Measurements from ENCODE around the gene ATP13A3.

ATP13A3 gene

GRCh38 chr3:194431554-194431953, 55.2 kb downstream of the ATP13A3 start:
- no peak for DNase-seq

DNA sequence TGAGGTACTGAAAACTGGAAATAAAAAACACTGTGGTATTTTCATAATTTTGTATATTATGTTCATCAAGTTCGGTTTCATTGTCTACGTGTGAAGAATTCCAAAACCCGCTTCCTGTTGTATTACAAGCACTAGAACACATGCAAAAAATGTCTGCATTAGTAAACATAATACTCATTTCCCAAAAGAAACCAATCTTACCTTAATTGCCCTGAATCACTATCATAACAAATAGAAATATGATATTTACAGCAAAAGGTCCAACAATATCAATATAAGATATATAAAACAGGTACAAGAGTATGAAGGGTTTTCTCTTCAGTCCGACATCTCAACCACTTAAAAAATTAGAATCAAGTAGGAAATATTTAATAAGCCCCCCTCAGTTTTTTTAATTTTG, 61.4 kb downstream of the ATP13A3 start:
- DNase-seq = no peak

DNA sequence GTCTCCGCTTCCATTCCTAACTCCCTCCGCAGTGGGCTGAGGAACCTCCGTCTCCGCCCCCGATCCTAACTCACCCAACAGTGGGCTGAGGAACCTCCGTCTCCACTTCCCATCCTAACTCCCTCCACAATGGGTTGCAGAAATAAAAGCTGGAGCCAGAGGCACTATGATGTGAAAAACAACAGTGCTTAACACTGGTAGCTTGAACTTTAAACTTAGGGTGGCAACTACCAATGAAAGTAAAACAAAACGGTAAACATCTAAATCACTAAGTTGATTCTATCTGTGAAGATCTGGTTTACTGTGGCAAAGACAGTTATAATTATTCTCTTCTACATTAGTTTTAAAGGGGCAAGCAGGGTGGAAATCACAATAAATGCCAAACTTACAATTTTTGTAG, 61.8 kb downstream of the ATP13A3 start:
- no peak for DNase-seq

GRCh38 chr3:194424373-194424772, 62.4 kb downstream of the ATP13A3 start:
- no peak for DNase-seq

GRCh38 chr3:194423317-194423716, 63.5 kb downstream of the ATP13A3 start:
- no peak for DNase-seq

GRCh38 chr3:194422188-194422587, 64.6 kb downstream of the ATP13A3 start:
- no peak for DNase-seq

DNA sequence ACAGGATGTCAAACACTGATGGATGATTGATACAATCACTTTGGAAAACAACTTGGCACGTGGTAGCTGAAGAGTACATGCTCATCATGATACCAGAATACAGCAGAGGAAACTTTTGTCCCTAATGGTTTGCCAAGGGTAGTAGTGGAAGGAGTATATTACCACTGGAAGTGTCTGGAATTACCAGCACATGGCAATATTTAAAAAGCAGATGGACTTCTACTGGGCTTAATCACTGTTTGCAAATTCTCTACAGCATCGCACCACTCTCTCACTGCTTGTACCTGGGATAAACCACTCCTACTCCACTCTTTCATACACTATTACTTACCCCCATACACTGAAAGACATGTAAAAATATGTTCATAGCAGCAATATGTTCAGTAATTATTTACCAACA, 68.1 kb downstream of the ATP13A3 start:
- DNase-seq = no peak

DNA sequence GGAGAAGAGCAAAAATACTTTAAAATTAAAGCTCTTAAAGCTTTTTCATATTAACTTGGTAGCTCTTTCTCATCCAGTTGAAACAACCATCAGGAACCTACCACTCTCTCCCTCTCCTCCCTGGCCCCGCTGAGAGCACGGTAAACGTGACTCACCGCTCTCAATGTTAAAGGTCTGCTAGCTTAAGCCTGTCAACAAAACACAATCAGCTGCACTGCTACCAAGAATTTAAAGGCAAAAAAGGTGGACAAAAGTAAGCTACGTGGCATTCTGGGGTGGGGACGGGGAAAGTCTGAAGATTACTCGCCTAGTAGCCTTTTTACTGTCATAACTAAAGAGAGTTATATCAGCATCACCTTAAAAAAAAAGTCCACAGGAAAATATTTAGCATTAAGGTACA, 79.4 kb downstream of the ATP13A3 start:
- no peak for DNase-seq

DNA sequence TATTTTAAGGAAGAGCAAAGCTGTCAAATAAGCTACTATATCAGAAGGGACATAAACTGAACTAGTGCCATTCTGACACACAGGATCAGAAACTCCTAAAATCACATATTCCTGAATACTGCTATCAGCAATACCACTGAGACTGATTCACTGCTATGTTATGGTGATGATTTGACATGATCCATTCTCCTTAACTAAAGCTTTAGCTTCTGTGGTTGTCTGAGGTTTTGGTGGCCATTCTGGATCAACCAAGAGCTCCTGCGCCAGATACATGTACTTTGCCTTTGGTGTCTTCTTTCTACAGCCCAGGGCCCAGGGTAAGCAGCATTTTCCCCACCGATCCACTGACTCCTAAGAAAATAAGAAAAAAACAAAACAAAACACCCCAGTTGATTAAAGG, 81.0 kb downstream of the ATP13A3 start:
- DNase-seq = no peak

GRCh38 chr3:194404365-194405140, 82.2 kb downstream of the ATP13A3 start:
- DNase-seq = peak; percentile 66

GRCh38 chr3:194401868-194402329, 84.9 kb downstream of the ATP13A3 start:
- DNase-seq = no peak

DNA sequence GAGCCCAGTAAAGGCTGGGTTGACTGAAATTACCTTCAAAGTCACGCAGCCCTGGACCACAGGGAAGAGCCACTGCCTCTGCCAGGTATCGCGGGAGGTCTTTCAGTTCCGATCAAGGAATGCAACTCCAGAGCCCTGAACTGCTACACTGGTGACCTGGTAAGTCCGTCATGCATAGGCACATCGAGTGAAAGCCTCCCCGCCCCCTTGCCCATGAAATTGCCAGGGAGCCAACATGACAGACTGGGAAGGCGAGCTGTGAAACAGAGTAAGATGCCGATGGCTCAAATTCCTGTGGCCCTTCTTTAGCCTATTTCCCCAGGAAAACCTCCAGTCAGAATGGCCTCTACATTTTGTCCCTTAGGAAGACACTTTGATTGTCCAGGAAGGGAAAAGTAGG, 85.5 kb downstream of the ATP13A3 start:
- DNase-seq = no peak

DNA sequence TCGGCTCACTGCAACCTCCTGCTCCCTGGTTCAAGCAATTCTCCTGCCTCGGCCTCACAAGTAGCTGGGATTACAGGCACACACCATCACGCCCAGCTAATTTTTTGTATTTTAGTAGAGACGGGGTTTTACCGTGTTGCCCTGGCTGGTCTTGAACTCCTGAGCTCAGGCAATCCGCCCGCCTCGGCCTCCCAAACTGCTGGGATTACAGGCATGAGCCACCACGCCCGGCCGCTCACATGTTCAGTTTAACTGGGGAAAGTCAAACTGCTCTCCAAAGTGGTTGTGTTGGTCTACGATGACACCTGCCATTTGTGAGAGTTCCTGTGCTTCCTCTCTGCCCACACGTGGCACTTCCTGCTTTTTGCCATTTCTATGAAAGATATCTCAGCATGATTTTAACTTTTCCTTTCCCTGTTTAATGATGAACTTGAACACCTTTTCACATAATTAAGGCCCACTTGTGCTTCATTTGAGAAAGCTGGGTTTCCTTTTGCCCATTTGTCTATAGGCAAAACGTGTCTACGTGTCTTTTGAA, 86.9 kb downstream of the ATP13A3 start:
- DNase-seq = no peak

DNA sequence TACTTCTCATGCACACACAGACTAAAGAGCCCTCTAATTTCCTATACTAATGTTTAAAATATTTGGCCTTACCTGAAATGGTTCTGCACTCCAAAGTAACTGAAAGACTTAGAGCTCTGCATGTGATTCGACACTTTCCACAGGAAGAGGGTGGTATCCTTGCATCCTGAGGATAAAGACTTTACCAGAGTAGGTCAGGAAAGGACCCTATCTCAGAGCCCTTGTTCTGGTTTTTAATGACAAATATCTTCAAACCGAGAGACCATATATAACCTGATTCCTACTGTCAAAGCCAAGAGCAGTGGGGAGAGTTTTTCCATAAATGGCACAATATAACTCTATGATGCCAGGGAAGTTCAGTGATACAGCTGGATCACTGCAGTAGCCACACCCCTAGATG, 87.6 kb downstream of the ATP13A3 start, which contains the start of gene GP5:
Gene GP5 (minus strand): TSS at position 101 of the 400 bp plus-strand sequence. CDS start 984 bp downstream, outside the sequence.
- no peak for DNase-seq

- no peak for DNase-seq
Observed at GRCh38 chr3:194397757-194398312, 89.0 kb downstream of the ATP13A3 start.

DNA sequence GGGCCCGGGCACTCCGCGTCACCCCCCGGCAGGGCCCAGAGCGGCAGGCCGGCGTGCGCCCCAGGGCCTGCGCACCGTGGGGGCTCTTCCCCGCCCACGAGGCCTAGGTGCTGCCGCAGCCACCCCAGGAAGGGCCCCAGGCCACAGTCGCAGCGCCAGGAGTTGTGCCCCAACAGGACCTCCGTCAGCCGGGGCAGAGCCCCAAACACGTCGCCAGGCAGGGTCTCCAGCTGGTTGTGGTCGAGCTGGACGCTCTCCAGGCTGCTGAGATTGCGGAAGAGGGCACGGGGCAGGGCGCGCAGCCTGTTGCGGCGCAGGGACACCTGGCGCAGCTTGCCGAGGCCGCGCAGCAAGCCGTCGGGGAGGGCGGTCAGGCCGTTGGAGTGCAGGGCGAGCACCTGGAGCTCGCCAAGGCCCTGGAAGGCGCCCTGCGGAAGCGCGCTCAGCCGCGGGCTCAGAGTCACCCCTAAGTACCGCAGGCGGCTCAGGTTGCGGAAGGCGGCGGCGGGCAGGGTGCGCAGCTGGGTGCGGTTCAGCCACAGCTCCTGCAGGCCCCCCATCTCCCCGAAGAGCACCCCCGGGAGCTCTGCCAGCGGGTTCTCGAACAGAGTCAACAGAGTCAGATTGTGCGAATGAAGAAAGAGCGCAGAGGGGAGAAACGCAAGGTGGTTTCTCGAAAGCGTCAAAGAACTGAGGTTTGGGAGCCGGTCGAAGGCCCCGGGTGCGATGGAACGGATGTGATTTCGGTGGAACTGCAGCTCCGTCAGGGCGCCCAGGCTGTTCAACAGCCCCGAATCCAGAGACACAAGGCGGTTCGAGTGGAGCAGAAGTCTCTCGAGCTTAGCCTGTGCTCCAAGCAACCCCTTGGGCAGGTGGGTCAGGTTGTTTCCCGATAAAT, 89.7 kb downstream of the ATP13A3 start:
- no peak for DNase-seq

DNA sequence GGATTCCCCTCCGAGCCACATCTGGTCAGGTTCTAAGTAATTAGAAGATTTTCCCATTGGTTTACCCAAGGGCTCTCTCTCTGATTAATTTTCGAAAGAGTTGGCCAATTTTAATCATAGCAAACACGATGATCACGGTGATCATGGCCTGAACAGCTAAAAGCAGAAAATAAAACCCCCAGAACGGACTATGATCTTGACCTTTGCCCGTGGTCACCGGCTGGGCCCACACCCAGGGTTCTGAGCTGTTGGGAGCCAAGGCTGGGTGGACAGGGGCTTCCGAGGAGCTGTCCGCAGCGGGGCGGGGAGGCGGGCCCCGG, 90.3 kb downstream of the ATP13A3 start:
- DNase-seq = no peak

DNA sequence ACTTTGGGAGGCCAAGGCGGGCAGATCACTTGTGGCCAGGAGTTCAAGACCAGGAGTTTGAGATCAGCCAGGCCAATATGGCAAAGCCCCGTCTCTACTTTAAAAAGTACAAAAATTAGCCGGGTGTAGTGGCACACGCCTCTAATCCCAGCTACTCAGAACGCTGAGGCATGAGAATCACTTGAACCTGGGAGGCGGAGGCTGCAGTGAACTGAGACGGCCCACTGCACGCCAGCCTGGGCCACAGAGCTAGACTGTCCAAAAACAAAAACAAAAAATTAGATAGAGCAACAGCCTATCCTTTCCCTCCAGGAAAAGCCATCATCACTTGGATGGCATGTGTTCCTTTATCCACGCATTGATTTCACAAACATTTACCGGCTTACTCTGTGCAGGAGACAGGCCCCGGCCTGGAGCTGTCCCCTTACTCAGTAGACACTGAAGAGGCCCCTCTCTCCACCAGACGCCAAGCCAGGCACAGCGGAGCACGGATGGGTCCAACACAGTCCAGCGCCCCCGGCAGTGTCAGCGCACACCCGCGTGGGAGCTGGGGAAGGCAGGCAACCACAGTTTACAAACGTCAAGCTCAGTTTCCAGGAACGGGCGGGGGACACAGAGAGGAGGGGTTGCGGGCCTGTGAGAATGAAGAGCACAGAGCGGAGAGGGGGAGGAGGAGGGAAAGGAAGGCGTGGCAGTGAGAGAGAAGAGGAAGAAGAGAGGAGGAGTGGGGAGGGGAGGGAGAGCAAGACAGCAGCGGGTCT, 90.8 kb downstream of the ATP13A3 start:
- DNase-seq = no peak

GRCh38 chr3:194395212-194395611, 91.6 kb downstream of the ATP13A3 start:
- DNase-seq = no peak

DNA sequence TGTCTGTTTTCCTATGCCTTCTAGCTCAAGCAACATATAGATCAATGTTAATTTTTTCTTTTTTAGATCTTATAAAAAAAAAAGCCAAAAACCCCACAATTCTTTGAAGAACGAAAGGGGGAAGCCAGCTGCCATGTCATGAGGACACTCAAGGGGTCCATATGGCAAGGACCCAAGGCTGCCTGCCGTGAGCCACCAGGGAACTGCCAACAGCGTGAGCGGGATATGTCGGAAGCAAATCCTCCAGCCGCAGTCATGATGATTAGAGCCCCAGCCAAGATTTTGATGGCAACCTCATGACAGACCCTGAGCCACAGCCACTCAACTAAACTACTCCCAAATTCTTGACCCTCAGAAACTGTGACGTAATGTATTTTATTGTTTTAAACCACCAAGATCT, 94.2 kb downstream of the ATP13A3 start:
- no peak for DNase-seq

- no peak for DNase-seq
Observed at GRCh38 chr3:194390835-194391234, 96.0 kb downstream of the ATP13A3 start.

GRCh38 chr3:194389269-194389668, 97.5 kb downstream of the ATP13A3 start:
- no peak for DNase-seq

Measured in NCI-H1694 (cell line).